OCI-LY1 (cell line): Measurements from ENCODE around the gene EMILIN1.

ENCODE experiments used
- CTCF ChIP-seq: fragments of 200-600 bp; sonication (generic), shearing (Covaris generic); IDR thresholded peaks from 2 replicates; pipeline ENCODE4 v1.5.1; 2017; ENCODE audit warnings: mild to moderate bottlenecking, antibody characterized with exemption, low read length, moderate library complexity, mixed read lengths
- EZH2 ChIP-seq: fragments of 200-600 bp; sonication (generic), shearing (Covaris generic); IDR thresholded peaks from 2 replicates; pipeline ENCODE4 v1.8.0; 2017; ENCODE audit warnings: borderline replicate concordance, mixed run types, mild to moderate bottlenecking, antibody characterized with exemption, low read length, moderate library complexity, mixed read lengths

GRCh38 chr2:27115519-27115918, 37.1 kb downstream of the EMILIN1 start:
- TF ChIP-seq CTCF (no peak), EZH2 (no peak)
